CD1c-positive myeloid dendritic cell (primary cell): ENCODE measurements around the gene TAL1.
A peak's percentile ranks its signal among the peaks of the same experiment; 100 is the strongest.
"Not testable (repeated sequence)": the region's sequence is repeated elsewhere in the genome, so short reads cannot be mapped to it uniquely, and the experiment has no call there.

ENCODE experiments used
- DNase-seq: peaks from one replicate; pipeline ENCODE4 v3.0.0-alpha.2; 2016; ENCODE audit errors: extremely low spot score

TAL1 gene

GRCh38 chr1:47232187-47232874 is at the start of gene TAL1:
Gene TAL1 (minus strand): TSS chr1:47232225. CDS start chr1:47225888, 6,337 bp downstream.
- DNase-seq: peak; percentile 39

- DNase-seq: no peak
Observed at GRCh38 chr1:47280142-47280541, 48.1 kb upstream of the TAL1 start.

GRCh38 chr1:47276850-47277249 is 44.8 kb upstream of the TAL1 start:
- DNase-seq: no peak

- DNase-seq: not testable (repeated sequence)
Observed at GRCh38 chr1:47275811-47276210, 43.8 kb upstream of the TAL1 start.

GRCh38 chr1:47265529-47265928 is 33.5 kb upstream of the TAL1 start:
- not testable (repeated sequence) for DNase-seq

- peak; percentile 71 for DNase-seq
Observed at GRCh38 chr1:47262787-47263413, 30.9 kb upstream of the TAL1 start.

GRCh38 chr1:47257224-47257623 is 25.2 kb upstream of the TAL1 start:
- no peak for DNase-seq

GRCh38 chr1:47252795-47253194 is 20.8 kb upstream of the TAL1 start:
- DNase-seq: no peak

- no peak for DNase-seq
Observed at GRCh38 chr1:47252369-47252768, 20.3 kb upstream of the TAL1 start.

- no peak for DNase-seq
Observed at GRCh38 chr1:47249755-47250154, 17.7 kb upstream of the TAL1 start.

- DNase-seq: no peak
Observed at GRCh38 chr1:47244339-47244862, 12.4 kb upstream of the TAL1 start.

GRCh38 chr1:47243910-47244309 is 11.9 kb upstream of the TAL1 start:
- DNase-seq: no peak

GRCh38 chr1:47241114-47242113 is 9.4 kb upstream of the TAL1 start:
- DNase-seq: no peak

GRCh38 chr1:47238935-47239592 is 7.0 kb upstream of the TAL1 start:
- DNase-seq: no peak

- DNase-seq: no peak
Observed at GRCh38 chr1:47235806-47236205, 3.8 kb upstream of the TAL1 start.

- peak; percentile 20 for DNase-seq
Observed at GRCh38 chr1:47235241-47235681, 3.2 kb upstream of the TAL1 start.

GRCh38 chr1:47233186-47233585 is 1.2 kb upstream of the TAL1 start:
- DNase-seq: no peak

- peak; percentile 86 for DNase-seq
Observed at GRCh38 chr1:47231301-47232186, 481 bp downstream of the TAL1 start.

GRCh38 chr1:47230692-47231300 is 1.2 kb downstream of the TAL1 start:
- DNase-seq: peak; percentile 22
